ENCODE measurements around the gene STRA8.

GRCh38 chr7:135269921-135270320, 36.3 kb downstream of the STRA8 start:
- TF ChIP-seq, protein P1, sequence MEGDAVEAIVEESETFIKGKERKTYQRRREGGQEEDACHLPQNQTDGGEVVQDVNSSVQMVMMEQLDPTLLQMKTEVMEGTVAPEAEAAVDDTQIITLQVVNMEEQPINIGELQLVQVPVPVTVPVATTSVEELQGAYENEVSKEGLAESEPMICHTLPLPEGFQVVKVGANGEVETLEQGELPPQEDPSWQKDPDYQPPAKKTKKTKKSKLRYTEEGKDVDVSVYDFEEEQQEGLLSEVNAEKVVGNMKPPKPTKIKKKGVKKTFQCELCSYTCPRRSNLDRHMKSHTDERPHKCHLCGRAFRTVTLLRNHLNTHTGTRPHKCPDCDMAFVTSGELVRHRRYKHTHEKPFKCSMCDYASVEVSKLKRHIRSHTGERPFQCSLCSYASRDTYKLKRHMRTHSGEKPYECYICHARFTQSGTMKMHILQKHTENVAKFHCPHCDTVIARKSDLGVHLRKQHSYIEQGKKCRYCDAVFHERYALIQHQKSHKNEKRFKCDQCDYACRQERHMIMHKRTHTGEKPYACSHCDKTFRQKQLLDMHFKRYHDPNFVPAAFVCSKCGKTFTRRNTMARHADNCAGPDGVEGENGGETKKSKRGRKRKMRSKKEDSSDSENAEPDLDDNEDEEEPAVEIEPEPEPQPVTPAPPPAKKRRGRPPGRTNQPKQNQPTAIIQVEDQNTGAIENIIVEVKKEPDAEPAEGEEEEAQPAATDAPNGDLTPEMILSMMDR (IDR thresholded peaks at IDR 0.05): no peak
- TF ChIP-seq POLR2A (IDR thresholded peaks at IDR 0.05): no peak
